H9 (cell line): ENCODE measurements around the gene SMIM10L1. TPM values are rescaled to one million over a fixed set of nuclear protein-coding genes. Genes with fewer than 3 reads are reported as not detected.

Source experiments
- DNase-seq: peaks from one replicate; pipeline ENCODE4 v3.0.0-alpha.2; 2017
- H2AFZ ChIP-seq: one replicate; pipeline ENCODE4 v1.6.1; 2013; ENCODE audit warnings: mild to moderate bottlenecking, low read length, control low read depth, moderate library complexity
- H2AK5ac ChIP-seq: 2 replicates; pipeline ENCODE4 v1.6.1; 2013; ENCODE audit warnings: low read length, control low read depth, mixed read lengths; ENCODE audit not compliant: insufficient read length
- H2BK120ac ChIP-seq: one replicate; pipeline ENCODE4 v1.6.1; 2013; ENCODE audit warnings: low read depth, mild to moderate bottlenecking, low read length, control low read depth, inconsistent platforms; ENCODE audit not compliant: poor library complexity, severe bottlenecking
- H2BK12ac ChIP-seq: 2 replicates; pipeline ENCODE4 v1.6.1; 2013; ENCODE audit warnings: low read length, control low read depth, mixed read lengths, low read depth; ENCODE audit not compliant: insufficient read length
- H2BK15ac ChIP-seq: 2 replicates; pipeline ENCODE4 v1.6.1; 2013; ENCODE audit warnings: low read depth, low read length, control low read depth
- H2BK20ac ChIP-seq: one replicate; pipeline ENCODE4 v1.6.1; 2013; ENCODE audit warnings: low read depth, mild to moderate bottlenecking, low read length, control low read depth, inconsistent platforms; ENCODE audit not compliant: poor library complexity, severe bottlenecking
- H2BK5ac ChIP-seq: 2 replicates; pipeline ENCODE4 v1.6.1; 2013; ENCODE audit warnings: low read length, control low read depth, mixed read lengths; ENCODE audit not compliant: insufficient read length
- H3K14ac ChIP-seq: 2 replicates; pipeline ENCODE4 v1.6.1; 2013; ENCODE audit warnings: low read length, control low read depth; ENCODE audit not compliant: insufficient read depth
- H3K18ac ChIP-seq: 2 replicates; pipeline ENCODE4 v1.6.1; 2013; ENCODE audit warnings: low read depth, mild to moderate bottlenecking, mixed read lengths, low read length, control low read depth; ENCODE audit not compliant: insufficient read length
- H3K23ac ChIP-seq: 2 replicates; pipeline ENCODE4 v1.6.1; 2013; ENCODE audit warnings: low read length, control low read depth, mixed read lengths, low read depth; ENCODE audit not compliant: insufficient read length
- H3K23me2 ChIP-seq: 2 replicates; pipeline ENCODE4 v1.6.1; 2013; ENCODE audit warnings: low read depth, mild to moderate bottlenecking, mixed read lengths, low read length, control low read depth; ENCODE audit not compliant: insufficient read length, poor library complexity, severe bottlenecking
- H3K27ac ChIP-seq: 2 replicates; pipeline ENCODE4 v1.5.1; 2013; ENCODE audit warnings: low read length, control low read depth, mixed read lengths, low read depth; ENCODE audit not compliant: insufficient read length
- H3K27me3 ChIP-seq: 2 replicates; pipeline ENCODE4 v1.6.1; 2013; ENCODE audit warnings: low read length, control low read depth, inconsistent platforms; ENCODE audit not compliant: insufficient read depth
- H3K4ac ChIP-seq: 2 replicates; pipeline ENCODE4 v1.6.1; 2013; ENCODE audit warnings: low read depth, mild to moderate bottlenecking, control low read depth, inconsistent platforms, low read length, moderate library complexity
- H3K4me1 ChIP-seq: 2 replicates; pipeline ENCODE4 v1.6.1; 2013; ENCODE audit warnings: low read length, control low read depth, inconsistent platforms; ENCODE audit not compliant: insufficient read depth
- H3K4me2 ChIP-seq: 2 replicates; pipeline ENCODE4 v1.6.1; 2013; ENCODE audit warnings: low read length, control low read depth, mixed read lengths; ENCODE audit not compliant: insufficient read length, insufficient read depth
- H3K56ac ChIP-seq: 2 replicates; pipeline ENCODE4 v1.6.1; 2013; ENCODE audit warnings: low read depth, mild to moderate bottlenecking, mixed read lengths, low read length, control low read depth; ENCODE audit not compliant: insufficient read length
- H3K79me1 ChIP-seq: 2 replicates; pipeline ENCODE4 v1.6.1; 2013; ENCODE audit warnings: low read depth, mild to moderate bottlenecking, moderate library complexity, low read length, control low read depth, inconsistent platforms; ENCODE audit not compliant: insufficient read depth, poor library complexity, severe bottlenecking
- H3K79me2 ChIP-seq: 2 replicates; pipeline ENCODE4 v1.6.1; 2013; ENCODE audit warnings: low read length, control low read depth, inconsistent platforms; ENCODE audit not compliant: insufficient read depth
- H3K9ac ChIP-seq: 2 replicates; pipeline ENCODE4 v1.6.1; 2013; ENCODE audit warnings: low read length, control low read depth, mixed read lengths; ENCODE audit not compliant: insufficient read length; ENCODE audit errors: extremely low read depth
- H3K9me3 ChIP-seq: one replicate; pipeline ENCODE4 v1.6.1; 2013; ENCODE audit warnings: low read depth, low read length, inconsistent platforms; ENCODE audit not compliant: control insufficient read depth
- H3T11ph ChIP-seq: one replicate; pipeline ENCODE4 v1.6.1; 2013; ENCODE audit warnings: mild to moderate bottlenecking, low read length, control low read depth, inconsistent platforms
- H4K20me1 ChIP-seq: one replicate; pipeline ENCODE4 v1.6.1; 2013; ENCODE audit not compliant: control insufficient read depth, insufficient read length, insufficient read depth
- H4K5ac ChIP-seq: 2 replicates; pipeline ENCODE4 v1.6.1; 2013; ENCODE audit warnings: low read depth, mild to moderate bottlenecking, mixed read lengths, low read length, control low read depth; ENCODE audit not compliant: insufficient read length
- H4K8ac ChIP-seq: replicated peaks from 2 replicates; pipeline ENCODE4 v1.6.1; 2013; ENCODE audit warnings: low read length, control low read depth, mixed read lengths, low read depth; ENCODE audit not compliant: insufficient read length
- H4K91ac ChIP-seq: 2 replicates; pipeline ENCODE4 v1.6.1; 2013; ENCODE audit warnings: low read depth, mild to moderate bottlenecking, moderate library complexity, mixed read lengths, low read length, control low read depth; ENCODE audit not compliant: insufficient read length
- H3K27ac Mint-ChIP-seq, 3 experiments: 2 replicates in 2 of 3; 3 replicates in 1 of 3; pipeline ENCODE4 v1.8.0; 2020 to 2021; ENCODE audit warnings: mixed read lengths in 3 of 3, mild to moderate bottlenecking in 1 of 3, moderate library complexity in 1 of 3
- H3K27me3 Mint-ChIP-seq: 2 replicates; pipeline ENCODE4 v1.8.0; 2021; ENCODE audit warnings: low read depth, mild to moderate bottlenecking, moderate library complexity, mixed read lengths
- H3K36me3 Mint-ChIP-seq, 3 experiments: 2 replicates in 2 of 3; 3 replicates in 1 of 3; pipeline ENCODE4 v1.8.0; 2020 to 2021; ENCODE audit warnings: low read depth in 3 of 3, mixed read lengths in 3 of 3; ENCODE audit not compliant: insufficient read depth in 1 of 3
- H3K4me1 Mint-ChIP-seq, 2 experiments: 2 replicates each; pipeline ENCODE4 v1.8.0; 2020; ENCODE audit warnings: mixed read lengths in 2 of 2
- H3K4me3 Mint-ChIP-seq, 2 experiments: 2 replicates in 1 of 2; 3 replicates in 1 of 2; pipeline ENCODE4 v1.8.0; 2020 to 2021; ENCODE audit warnings: mild to moderate bottlenecking in 2 of 2, mixed read lengths in 2 of 2, moderate library complexity in 1 of 2
- H3K9me3 Mint-ChIP-seq, 2 experiments: 2 replicates in 1 of 2; 3 replicates in 1 of 2; pipeline ENCODE4 v1.8.0; 2020; ENCODE audit warnings: mild to moderate bottlenecking in 2 of 2, mixed read lengths in 2 of 2, moderate library complexity in 1 of 2
- WGBS: extraction: QIAGEN DNeasy Blood & Tissue Kit; methylation state at CpG from one replicate; pipeline ENCODE4 v1.1.7; 2013; ENCODE audit warnings: missing lambda C conversion rate, low lambda C conversion rate, mixed read lengths; ENCODE audit not compliant: insufficient read length; ENCODE audit errors: extremely low coverage; 5-methylcytosine and 5-hydroxymethylcytosine counted together
- total RNA-seq: library from RNA; stranded (reverse); gene quantifications from 2 replicates; pipeline ENCODE4 v1.2.1, GENCODE V29; 2021
- TF ChIP-seq, protein P1 (sequence below): fragments of 200-600 bp; sonication (generic); conservative IDR thresholded peaks from 3 replicates; pipeline ENCODE4 v1.8.0; 2021; ENCODE audit warnings: antibody characterized with exemption, mild to moderate bottlenecking

Gene SMIM10L1
- total RNA-seq, 1 experiment from 2014 or later: 12.2 TPM

DNA sequence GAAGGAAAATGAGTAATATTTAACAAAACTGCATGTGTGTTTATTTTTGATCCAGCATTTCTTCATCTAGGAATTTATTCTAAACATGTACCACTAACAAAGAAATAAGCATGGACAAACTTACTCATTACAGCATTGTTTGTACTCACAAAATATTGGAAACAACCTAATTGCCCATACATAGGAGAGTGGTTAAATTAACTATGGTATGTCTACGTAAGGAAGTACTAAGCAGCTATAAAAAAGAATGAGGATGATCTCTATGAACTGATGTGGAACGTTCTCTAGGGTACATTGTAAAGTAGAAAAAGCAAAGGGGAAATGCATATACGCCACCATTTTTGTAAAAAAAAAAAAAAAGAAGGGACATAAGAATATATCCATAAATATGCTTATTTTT, 33.2 kb downstream of the SMIM10L1 start:
- Histone ChIP-seq H3T11ph (no peak overlapping the region), H2BK15ac (no peak overlapping the region), H3K9me3 (no peaks in the 10 kb centered on the region), H4K20me1 (no peaks in the 10 kb centered on the region), H2BK20ac (no peak overlapping the region), H3K56ac (no peak overlapping the region), H2AK5ac (no peak overlapping the region), H3K9ac (no peak overlapping the region), H4K91ac (no peak overlapping the region), H2BK5ac (no peak overlapping the region), H3K27me3 (no peaks in the 10 kb centered on the region), H2AFZ (no peak overlapping the region), H3K18ac (no peak overlapping the region), H3K79me1 (no peaks in the 10 kb centered on the region), H3K4me1 (no peaks in the 10 kb centered on the region), H3K4ac (no peak overlapping the region), H3K23me2 (no peaks in the 10 kb centered on the region), H3K4me2 (no peak overlapping the region), H2BK12ac (no peak overlapping the region), H3K23ac (no peak overlapping the region), H3K27ac (no peak overlapping the region), H3K14ac (no peak overlapping the region), H2BK120ac (no peak overlapping the region), H3K79me2 (no peaks in the 10 kb centered on the region), H4K5ac (no peak overlapping the region), H4K8ac (no peak overlapping the region)
- Mint-ChIP-seq H3K4me1 (peaks cover 7% of the 10 kb centered on the region in 2 experiments), H3K36me3 (peaks cover 2 to 14% (median 2%) of the 10 kb centered on the region in 3 experiments; a peak in 5 of 7 replicates), H3K9me3 (peaks cover 12 to 14% of the 10 kb centered on the region in 2 experiments; a peak in 4 of 5 replicates), H3K27me3 (no peaks in the 10 kb centered on the region; the same call in 1 of the 2 replicates), H3K27ac (no peak overlapping the region), H3K4me3 (no peak overlapping the region)
- no peak for DNase-seq
- TF ChIP-seq, protein P1, sequence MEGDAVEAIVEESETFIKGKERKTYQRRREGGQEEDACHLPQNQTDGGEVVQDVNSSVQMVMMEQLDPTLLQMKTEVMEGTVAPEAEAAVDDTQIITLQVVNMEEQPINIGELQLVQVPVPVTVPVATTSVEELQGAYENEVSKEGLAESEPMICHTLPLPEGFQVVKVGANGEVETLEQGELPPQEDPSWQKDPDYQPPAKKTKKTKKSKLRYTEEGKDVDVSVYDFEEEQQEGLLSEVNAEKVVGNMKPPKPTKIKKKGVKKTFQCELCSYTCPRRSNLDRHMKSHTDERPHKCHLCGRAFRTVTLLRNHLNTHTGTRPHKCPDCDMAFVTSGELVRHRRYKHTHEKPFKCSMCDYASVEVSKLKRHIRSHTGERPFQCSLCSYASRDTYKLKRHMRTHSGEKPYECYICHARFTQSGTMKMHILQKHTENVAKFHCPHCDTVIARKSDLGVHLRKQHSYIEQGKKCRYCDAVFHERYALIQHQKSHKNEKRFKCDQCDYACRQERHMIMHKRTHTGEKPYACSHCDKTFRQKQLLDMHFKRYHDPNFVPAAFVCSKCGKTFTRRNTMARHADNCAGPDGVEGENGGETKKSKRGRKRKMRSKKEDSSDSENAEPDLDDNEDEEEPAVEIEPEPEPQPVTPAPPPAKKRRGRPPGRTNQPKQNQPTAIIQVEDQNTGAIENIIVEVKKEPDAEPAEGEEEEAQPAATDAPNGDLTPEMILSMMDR: no peak
- WGBS: no CpG with 5 or more reads among the region's 3 CpGs
